Keratinocyte (primary cell): ENCODE data around the gene CSGALNACT2.

ENCODE experiments used
- EZH2 ChIP-seq: IDR thresholded peaks from one replicate; pipeline ENCODE4 v1.6.1; 2012; ENCODE audit warnings: inconsistent platforms, mild to moderate bottlenecking, low read length, moderate library complexity
- TF ChIP-seq, protein P1 (sequence below), 3 experiments: IDR thresholded peaks in 1 of 3; conservative IDR thresholded peaks in 1 of 3; optimal IDR thresholded peaks in 1 of 3; 2 replicates in 2 of 3; 3 replicates in 1 of 3; pipeline versions ENCODE3 to v1.5.1; 2011; ENCODE audit warnings: low read length in 3 of 3, mild to moderate bottlenecking in 3 of 3, moderate library complexity in 2 of 3, control low read depth in 1 of 3, inconsistent platforms in 1 of 3; ENCODE audit not compliant: insufficient read depth in 2 of 3; ENCODE audit errors: extremely low read depth in 1 of 3

DNA sequence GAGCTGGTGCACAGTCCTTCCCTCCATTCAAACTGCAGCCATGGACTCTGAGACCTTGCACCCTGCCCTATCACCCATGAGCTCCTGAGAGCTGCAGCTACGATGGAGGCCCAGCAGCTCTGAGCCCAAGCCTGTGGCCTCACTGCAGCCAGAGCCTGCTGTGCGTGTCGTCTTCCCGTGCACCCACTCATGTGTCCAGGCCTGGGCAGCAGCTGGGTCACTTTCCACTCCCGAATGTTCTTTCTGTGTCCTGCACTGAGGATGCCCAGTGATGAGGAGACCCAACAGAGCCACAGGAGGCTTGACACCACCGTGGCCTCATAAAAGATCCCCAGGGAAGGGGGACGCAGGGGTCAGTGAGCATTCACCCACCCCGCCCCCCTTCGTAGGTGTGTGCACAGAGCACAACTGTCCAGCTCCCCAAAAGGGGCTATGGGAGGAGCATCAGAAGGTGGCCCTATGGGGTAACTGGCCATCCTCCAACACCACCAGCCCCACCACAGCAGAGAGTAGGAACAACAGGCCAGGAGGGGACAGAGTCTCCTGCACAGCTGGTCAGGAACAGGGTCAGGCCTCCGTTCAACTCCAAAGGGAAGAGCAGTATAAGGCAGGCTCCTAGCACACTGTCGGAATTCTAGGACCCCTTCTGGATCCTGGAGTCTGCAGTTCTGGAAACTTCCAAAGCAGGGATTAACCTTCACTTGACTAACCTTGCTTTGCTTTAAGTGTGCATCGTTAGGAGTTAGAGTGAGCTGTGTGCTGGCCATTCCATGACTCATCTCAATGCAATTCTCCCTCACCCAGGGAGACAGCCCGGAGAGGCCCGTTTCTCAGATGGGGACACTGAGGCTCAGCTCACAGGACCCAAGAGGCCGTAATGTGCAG, 76.1 kb downstream of the CSGALNACT2 start:
- TF ChIP-seq, protein P1, sequence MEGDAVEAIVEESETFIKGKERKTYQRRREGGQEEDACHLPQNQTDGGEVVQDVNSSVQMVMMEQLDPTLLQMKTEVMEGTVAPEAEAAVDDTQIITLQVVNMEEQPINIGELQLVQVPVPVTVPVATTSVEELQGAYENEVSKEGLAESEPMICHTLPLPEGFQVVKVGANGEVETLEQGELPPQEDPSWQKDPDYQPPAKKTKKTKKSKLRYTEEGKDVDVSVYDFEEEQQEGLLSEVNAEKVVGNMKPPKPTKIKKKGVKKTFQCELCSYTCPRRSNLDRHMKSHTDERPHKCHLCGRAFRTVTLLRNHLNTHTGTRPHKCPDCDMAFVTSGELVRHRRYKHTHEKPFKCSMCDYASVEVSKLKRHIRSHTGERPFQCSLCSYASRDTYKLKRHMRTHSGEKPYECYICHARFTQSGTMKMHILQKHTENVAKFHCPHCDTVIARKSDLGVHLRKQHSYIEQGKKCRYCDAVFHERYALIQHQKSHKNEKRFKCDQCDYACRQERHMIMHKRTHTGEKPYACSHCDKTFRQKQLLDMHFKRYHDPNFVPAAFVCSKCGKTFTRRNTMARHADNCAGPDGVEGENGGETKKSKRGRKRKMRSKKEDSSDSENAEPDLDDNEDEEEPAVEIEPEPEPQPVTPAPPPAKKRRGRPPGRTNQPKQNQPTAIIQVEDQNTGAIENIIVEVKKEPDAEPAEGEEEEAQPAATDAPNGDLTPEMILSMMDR (optimal IDR thresholded peaks at IDR 0.05 in 1 of 3, IDR thresholded peaks at IDR 0.05 in 1 of 3, conservative IDR thresholded peaks at IDR 0.05 in 1 of 3; ENCODE audit: extremely low read depth in 1 of 3, insufficient read depth in 2 of 3, low read length in 3 of 3): no peak
- TF ChIP-seq EZH2: no peak
